ENCODE data around the gene RNF114. TPM values are rescaled to one million over a fixed set of nuclear protein-coding genes. Genes with fewer than 3 reads are reported as not detected.

RNF114 gene
- total and polyA plus RNA-seq, 10 of the 15 experiments (the other 5 are each of a cell fraction or from before 2014, with no cell fraction given), result 28.0 to 82.3 (median 47.2) TPM

- Histone ChIP-seq H3K4me1 (ENCODE audit: control insufficient read depth, insufficient read depth, low read length) (0 out of 2 replicates have a peak, but pooled peaks cover 7% of the 10 kb centered on the region), H3K27me3 (replicated peaks in 1 of 2; ENCODE audit: control insufficient read depth in 2 of 2, insufficient read depth in 2 of 2, low read length in 1 of 2) (no peaks in the 10 kb centered on the region), H3K79me2 (ENCODE audit: control insufficient read depth, insufficient read depth, low read length) (peaks cover 42% of the 10 kb centered on the region), H3K36me3 (ENCODE audit: control insufficient read depth in 2 of 2, insufficient read depth in 2 of 2, low read length in 1 of 2) (peaks cover 0 to 27% of the 10 kb centered on the region in 2 experiments), H3K4me2 (ENCODE audit: control insufficient read depth, insufficient read depth) (no peak overlapping the region), H2AFZ (ENCODE audit: control insufficient read depth, low read depth, low read length) (no peak overlapping the region), H3K4me3 (no peak overlapping the region), H3K9me3 (replicated peaks; ENCODE audit: control insufficient read depth, insufficient read depth, low read length) (no peaks in the 10 kb centered on the region), H4K20me1 (ENCODE audit: control insufficient read depth, insufficient read depth) (peaks cover 4% of the 10 kb centered on the region; the same call in 1 of the 2 replicates), H3K27ac (ENCODE audit: control insufficient read depth, insufficient read depth) (no peak overlapping the region), H3K9ac (ENCODE audit: control insufficient read depth, insufficient read depth, low read length) (no peak overlapping the region)
- SMC1A ChIA-PET (ENCODE audit: uncharacterized antibody, unreplicated experiment), result interaction anchor here (1.2 kb wide), 1 partner anchor 34 kb away, joined by 3 read pairs; no protein-coding TSS in a partner anchor
- no TSS peak for BruUV-seq (replicated peaks)
- 65% methylated on average over 3 of the region's 3 CpGs for WGBS (ENCODE audit: insufficient coverage, insufficient replicate concordance, low lambda C conversion rate, missing lambda C conversion rate)
- in situ Hi-C loops (cut with MboI), result no loop called here
- RAD21 ChIA-PET (ENCODE audit: unreplicated experiment), result no interaction called here
- FAIRE-seq (no peak), ATAC-seq (no peak), DNase-seq (ENCODE audit: low read depth, low spot score) (no peak)
- POLR2A ChIA-PET, result interaction anchor here (0.6 kb wide), 1 partner anchor 10 kb away, joined by 8 read pairs; no protein-coding TSS in a partner anchor
- CTCF ChIA-PET, result interaction anchor here (1.6 kb wide), 1 partner anchor 34 kb away, joined by 5 read pairs; no protein-coding TSS in a partner anchor
- intact Hi-C loops (cut with micrococcal nuclease; ENCODE audit: unreplicated experiment), result no loop called here
- no peak for TF ChIP-seq HCFC1 (IDR thresholded peaks at IDR 0.05; ENCODE audit: low read length)
- no peak for TF ChIP-seq BHLHE40 (IDR thresholded peaks at IDR 0.05; ENCODE audit: borderline replicate concordance in 1 of 2, low read depth in 2 of 2, low read length in 1 of 2)
- TF ChIP-seq CHD1 (IDR thresholded peaks at IDR 0.05; ENCODE audit: low read depth, low read length), result no peak
- TF ChIP-seq STAT3 (IDR thresholded peaks at IDR 0.05; ENCODE audit: low read depth, low read length), result no peak
- no peak for TF ChIP-seq POLR2A (IDR thresholded peaks at IDR 0.05; ENCODE audit: low read depth, low read length)
- no peak for TF ChIP-seq MEF2A (IDR thresholded peaks at IDR 0.05; ENCODE audit: insufficient read depth, low read depth, low read length)
- no peak for TF ChIP-seq ELK1 (IDR thresholded peaks at IDR 0.05; ENCODE audit: low read depth, low read length)
- no peak for TF ChIP-seq CUX1 (IDR thresholded peaks at IDR 0.05; ENCODE audit: insufficient replicate concordance, low read depth, low read length)
- no peak for TF ChIP-seq E2F4 (IDR thresholded peaks at IDR 0.05; ENCODE audit: low read depth, low read length)
- no peak for TF ChIP-seq ESRRA (IDR thresholded peaks at IDR 0.05; ENCODE audit: low read length)
- TF ChIP-seq NKRF (conservative IDR thresholded peaks at IDR 0.05), result no peak
- no peak for TF ChIP-seq RFX5 (IDR thresholded peaks at IDR 0.05; ENCODE audit: low read depth, low read length)
- TF ChIP-seq TBL1XR1 (IDR thresholded peaks at IDR 0.05; ENCODE audit: low read depth, low read length), result no peak
- TF ChIP-seq HDAC6 (IDR thresholded peaks at IDR 0.05; ENCODE audit: unreplicated experiment), result no peak
Measured at GRCh38 chr20:49942303-49942702, 6.1 kb downstream of the RNF114 start.

All from GM12878 (cell line).